ENCODE data around the gene CSGALNACT2.
"Not testable (repeated sequence)": the region's sequence is repeated elsewhere in the genome, so short reads cannot be mapped to it uniquely, and the experiment has no call there.

Gene CSGALNACT2

GRCh38 chr10:43214956-43215561 lies 76.8 kb downstream of the CSGALNACT2 start:
- no peaks in the 10 kb centered on the region for H3K9me3 ChIP-seq (ENCODE audit: control insufficient read depth in 2 of 2, low read length in 2 of 2)
- H3K36me3 ChIP-seq (ENCODE audit: control insufficient read depth in 2 of 2, insufficient read depth in 2 of 2, low read length in 2 of 2): no peaks in the 10 kb centered on the region
- no peak overlapping the region for H3K4me3 ChIP-seq (ENCODE audit: low read length in 2 of 2)
- no peak overlapping the region for H3K9ac ChIP-seq (ENCODE audit: low read depth in 1 of 2, low read length in 2 of 2)
- H3K27ac ChIP-seq (ENCODE audit: low read depth in 2 of 2, low read length in 2 of 2): no peak overlapping the region
- H3K4me1 ChIP-seq (ENCODE audit: control insufficient read depth in 2 of 2, insufficient read depth in 2 of 2, low read length in 2 of 2): no peaks in the 10 kb centered on the region
- no peaks in the 10 kb centered on the region for H3K27me3 ChIP-seq (ENCODE audit: control insufficient read depth in 2 of 2, insufficient read depth in 2 of 2, low read length in 2 of 2)

GRCh38 chr10:43215758-43216455 lies 77.7 kb downstream of the CSGALNACT2 start:
- Histone ChIP-seq H3K27me3 (ENCODE audit: control insufficient read depth in 2 of 2, insufficient read depth in 2 of 2, low read length in 2 of 2) (no peaks in the 10 kb centered on the region), H3K9me3 (ENCODE audit: control insufficient read depth in 2 of 2, low read length in 2 of 2) (no peaks in the 10 kb centered on the region), H3K4me3 (ENCODE audit: low read length in 2 of 2) (no peak overlapping the region), H3K36me3 (ENCODE audit: control insufficient read depth in 2 of 2, insufficient read depth in 2 of 2, low read length in 2 of 2) (no peaks in the 10 kb centered on the region), H3K4me1 (ENCODE audit: control insufficient read depth in 2 of 2, insufficient read depth in 2 of 2, low read length in 2 of 2) (no peaks in the 10 kb centered on the region), H3K27ac (ENCODE audit: low read depth in 2 of 2, low read length in 2 of 2) (no peak overlapping the region), H3K9ac (ENCODE audit: low read depth in 1 of 2, low read length in 2 of 2) (no peak overlapping the region)

- H3K27me3 ChIP-seq (ENCODE audit: control insufficient read depth in 2 of 2, insufficient read depth in 2 of 2, low read length in 2 of 2): no peaks in the 10 kb centered on the region
- no peak overlapping the region for H3K9ac ChIP-seq (ENCODE audit: low read depth in 1 of 2, low read length in 2 of 2)
- no peak overlapping the region for H3K27ac ChIP-seq (ENCODE audit: low read depth in 2 of 2, low read length in 2 of 2)
- no peaks in the 10 kb centered on the region for H3K36me3 ChIP-seq (ENCODE audit: control insufficient read depth in 2 of 2, insufficient read depth in 2 of 2, low read length in 2 of 2)
- no peak overlapping the region for H3K4me3 ChIP-seq (ENCODE audit: low read length in 2 of 2)
- H3K9me3 ChIP-seq (ENCODE audit: control insufficient read depth in 2 of 2, low read length in 2 of 2): no peaks in the 10 kb centered on the region
- no peaks in the 10 kb centered on the region for H3K4me1 ChIP-seq (ENCODE audit: control insufficient read depth in 2 of 2, insufficient read depth in 2 of 2, low read length in 2 of 2)
Observed at GRCh38 chr10:43216931-43217562, 78.8 kb downstream of the CSGALNACT2 start.

- no peak overlapping the region for H3K27ac ChIP-seq (ENCODE audit: low read depth in 2 of 2, low read length in 2 of 2)
- no peaks in the 10 kb centered on the region for H3K27me3 ChIP-seq (ENCODE audit: control insufficient read depth in 2 of 2, insufficient read depth in 2 of 2, low read length in 2 of 2)
- H3K9me3 ChIP-seq (ENCODE audit: control insufficient read depth in 2 of 2, low read length in 2 of 2): no peaks in the 10 kb centered on the region
- H3K4me1 ChIP-seq (ENCODE audit: control insufficient read depth in 2 of 2, insufficient read depth in 2 of 2, low read length in 2 of 2): no peaks in the 10 kb centered on the region
- no peaks in the 10 kb centered on the region for H3K36me3 ChIP-seq (ENCODE audit: control insufficient read depth in 2 of 2, insufficient read depth in 2 of 2, low read length in 2 of 2)
- H3K9ac ChIP-seq (ENCODE audit: low read depth in 1 of 2, low read length in 2 of 2): no peak overlapping the region
- no peak overlapping the region for H3K4me3 ChIP-seq (ENCODE audit: low read length in 2 of 2)
Observed at GRCh38 chr10:43217563-43218205, 79.4 kb downstream of the CSGALNACT2 start.

GRCh38 chr10:43218206-43218950 lies 80.1 kb downstream of the CSGALNACT2 start:
- H3K9me3 ChIP-seq (ENCODE audit: control insufficient read depth in 2 of 2, low read length in 2 of 2): no peaks in the 10 kb centered on the region
- H3K27ac ChIP-seq (ENCODE audit: low read depth in 2 of 2, low read length in 2 of 2): no peak overlapping the region
- H3K4me3 ChIP-seq (ENCODE audit: low read length in 2 of 2): no peak overlapping the region
- no peaks in the 10 kb centered on the region for H3K4me1 ChIP-seq (ENCODE audit: control insufficient read depth in 2 of 2, insufficient read depth in 2 of 2, low read length in 2 of 2)
- no peaks in the 10 kb centered on the region for H3K27me3 ChIP-seq (ENCODE audit: control insufficient read depth in 2 of 2, insufficient read depth in 2 of 2, low read length in 2 of 2)
- H3K9ac ChIP-seq (ENCODE audit: low read depth in 1 of 2, low read length in 2 of 2): no peak overlapping the region
- no peaks in the 10 kb centered on the region for H3K36me3 ChIP-seq (ENCODE audit: control insufficient read depth in 2 of 2, insufficient read depth in 2 of 2, low read length in 2 of 2)

GRCh38 chr10:43218951-43219837 lies 80.9 kb downstream of the CSGALNACT2 start:
- no peak overlapping the region for H3K4me3 ChIP-seq (ENCODE audit: low read length in 2 of 2)
- H3K27me3 ChIP-seq (ENCODE audit: control insufficient read depth in 2 of 2, insufficient read depth in 2 of 2, low read length in 2 of 2): no peaks in the 10 kb centered on the region
- no peak overlapping the region for H3K27ac ChIP-seq (ENCODE audit: low read depth in 2 of 2, low read length in 2 of 2)
- H3K9me3 ChIP-seq (ENCODE audit: control insufficient read depth in 2 of 2, low read length in 2 of 2): no peaks in the 10 kb centered on the region
- no peaks in the 10 kb centered on the region for H3K36me3 ChIP-seq (ENCODE audit: control insufficient read depth in 2 of 2, insufficient read depth in 2 of 2, low read length in 2 of 2)
- H3K9ac ChIP-seq (ENCODE audit: low read depth in 1 of 2, low read length in 2 of 2): no peak overlapping the region
- H3K4me1 ChIP-seq (ENCODE audit: control insufficient read depth in 2 of 2, insufficient read depth in 2 of 2, low read length in 2 of 2): no peaks in the 10 kb centered on the region

GRCh38 chr10:43219848-43220247 lies 81.6 kb downstream of the CSGALNACT2 start:
- no peak overlapping the region for H3K9ac ChIP-seq (ENCODE audit: low read depth in 1 of 2, low read length in 2 of 2)
- no peak overlapping the region for H3K27ac ChIP-seq (ENCODE audit: low read depth in 2 of 2, low read length in 2 of 2)
- H3K36me3 ChIP-seq (ENCODE audit: control insufficient read depth in 2 of 2, insufficient read depth in 2 of 2, low read length in 2 of 2): no peaks in the 10 kb centered on the region
- no peak overlapping the region for H3K4me3 ChIP-seq (ENCODE audit: low read length in 2 of 2)
- H3K9me3 ChIP-seq (ENCODE audit: control insufficient read depth in 2 of 2, low read length in 2 of 2): no peaks in the 10 kb centered on the region
- H3K27me3 ChIP-seq (ENCODE audit: control insufficient read depth in 2 of 2, insufficient read depth in 2 of 2, low read length in 2 of 2): no peaks in the 10 kb centered on the region
- no peaks in the 10 kb centered on the region for H3K4me1 ChIP-seq (ENCODE audit: control insufficient read depth in 2 of 2, insufficient read depth in 2 of 2, low read length in 2 of 2)

- not testable (repeated sequence) for H3K4me3 ChIP-seq (ENCODE audit: low read length in 2 of 2); H3K27ac ChIP-seq (ENCODE audit: low read depth in 2 of 2, low read length in 2 of 2); H3K9ac ChIP-seq (ENCODE audit: low read depth in 1 of 2, low read length in 2 of 2); H3K9me3 ChIP-seq (ENCODE audit: control insufficient read depth in 2 of 2, low read length in 2 of 2); H3K36me3 ChIP-seq (ENCODE audit: control insufficient read depth in 2 of 2, insufficient read depth in 2 of 2, low read length in 2 of 2); H3K4me1 ChIP-seq (ENCODE audit: control insufficient read depth in 2 of 2, insufficient read depth in 2 of 2, low read length in 2 of 2); H3K27me3 ChIP-seq (ENCODE audit: control insufficient read depth in 2 of 2, insufficient read depth in 2 of 2, low read length in 2 of 2)
Observed at GRCh38 chr10:43220251-43220650, 82.0 kb downstream of the CSGALNACT2 start.

- H3K4me1 ChIP-seq (ENCODE audit: control insufficient read depth in 2 of 2, insufficient read depth in 2 of 2, low read length in 2 of 2): no peaks in the 10 kb centered on the region
Observed at GRCh38 chr10:43220657-43221418, 82.6 kb downstream of the CSGALNACT2 start.

More at GRCh38 chr10:43220657-43221418, 82.6 kb downstream of the CSGALNACT2 start:
- H3K9ac ChIP-seq (ENCODE audit: low read depth in 1 of 2, low read length in 2 of 2): no peak overlapping the region
- no peaks in the 10 kb centered on the region for H3K27me3 ChIP-seq (ENCODE audit: control insufficient read depth in 2 of 2, insufficient read depth in 2 of 2, low read length in 2 of 2)
- no peaks in the 10 kb centered on the region for H3K9me3 ChIP-seq (ENCODE audit: control insufficient read depth in 2 of 2, low read length in 2 of 2)
- H3K4me3 ChIP-seq (ENCODE audit: low read length in 2 of 2): no peak overlapping the region
- no peak overlapping the region for H3K27ac ChIP-seq (ENCODE audit: low read depth in 2 of 2, low read length in 2 of 2)
- no peaks in the 10 kb centered on the region for H3K36me3 ChIP-seq (ENCODE audit: control insufficient read depth in 2 of 2, insufficient read depth in 2 of 2, low read length in 2 of 2)
